Measurements from ENCODE around the gene TRAF4. TPM values are rescaled to one million over a fixed set of nuclear protein-coding genes. Genes with fewer than 3 reads are reported as not detected.

The TRAF4 gene
- total and polyA plus RNA-seq, 9 of the 15 experiments (the other 6 are each of a cell fraction or from before 2014, with no cell fraction given), result 2.4 to 147 (median 72.4) TPM

GRCh38 chr17:28711723-28712031 is 32.1 kb upstream of the TRAF4 start, which contains the start of gene PROCA1 (continued):
- no peak for TF ChIP-seq ATF4 (CRISPR knock-in tag; IDR thresholded peaks at IDR 0.05)
- TF ChIP-seq ATF1 (CRISPR knock-in tag; IDR thresholded peaks at IDR 0.05), result no peak
- peak; percentile 65 for TF ChIP-seq ATF1 (tag; IDR thresholded peaks at IDR 0.05)
- TF ChIP-seq, protein P1, sequence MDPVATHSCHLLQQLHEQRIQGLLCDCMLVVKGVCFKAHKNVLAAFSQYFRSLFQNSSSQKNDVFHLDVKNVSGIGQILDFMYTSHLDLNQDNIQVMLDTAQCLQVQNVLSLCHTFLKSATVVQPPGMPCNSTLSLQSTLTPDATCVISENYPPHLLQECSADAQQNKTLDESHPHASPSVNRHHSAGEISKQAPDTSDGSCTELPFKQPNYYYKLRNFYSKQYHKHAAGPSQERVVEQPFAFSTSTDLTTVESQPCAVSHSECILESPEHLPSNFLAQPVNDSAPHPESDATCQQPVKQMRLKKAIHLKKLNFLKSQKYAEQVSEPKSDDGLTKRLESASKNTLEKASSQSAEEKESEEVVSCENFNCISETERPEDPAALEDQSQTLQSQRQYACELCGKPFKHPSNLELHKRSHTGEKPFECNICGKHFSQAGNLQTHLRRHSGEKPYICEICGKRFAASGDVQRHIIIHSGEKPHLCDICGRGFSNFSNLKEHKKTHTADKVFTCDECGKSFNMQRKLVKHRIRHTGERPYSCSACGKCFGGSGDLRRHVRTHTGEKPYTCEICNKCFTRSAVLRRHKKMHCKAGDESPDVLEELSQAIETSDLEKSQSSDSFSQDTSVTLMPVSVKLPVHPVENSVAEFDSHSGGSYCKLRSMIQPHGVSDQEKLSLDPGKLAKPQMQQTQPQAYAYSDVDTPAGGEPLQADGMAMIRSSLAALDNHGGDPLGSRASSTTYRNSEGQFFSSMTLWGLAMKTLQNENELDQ (CRISPR knock-in tag; IDR thresholded peaks at IDR 0.05; ENCODE audit: borderline replicate concordance), result no peak
- TF ChIP-seq ZKSCAN3 (CRISPR knock-in tag; IDR thresholded peaks at IDR 0.05), result no peak
- no peak for TF ChIP-seq ZSCAN32 (CRISPR knock-in tag; IDR thresholded peaks at IDR 0.05)
- no peak for TF ChIP-seq ZNF76 (CRISPR knock-in tag; IDR thresholded peaks at IDR 0.05; ENCODE audit: borderline replicate concordance)
- no peak for TF ChIP-seq TSC22D4 (tag; IDR thresholded peaks at IDR 0.05)
- peak; percentile 68 for TF ChIP-seq L3MBTL2 (IDR thresholded peaks at IDR 0.05)
- no peak for TF ChIP-seq MYBL2 (IDR thresholded peaks at IDR 0.05; ENCODE audit: low read depth)
- TF ChIP-seq MYBL2 (CRISPR knock-in tag; IDR thresholded peaks at IDR 0.05; ENCODE audit: borderline replicate concordance), result no peak
- no peak for TF ChIP-seq DPF2 (IDR thresholded peaks at IDR 0.05)
- no peak for TF ChIP-seq ZNF696 (CRISPR knock-in tag; conservative IDR thresholded peaks at IDR 0.05)
- TF ChIP-seq, protein P2, sequence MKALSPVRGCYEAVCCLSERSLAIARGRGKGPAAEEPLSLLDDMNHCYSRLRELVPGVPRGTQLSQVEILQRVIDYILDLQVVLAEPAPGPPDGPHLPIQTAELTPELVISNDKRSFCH (CRISPR knock-in tag; IDR thresholded peaks at IDR 0.05), result no peak
- TF ChIP-seq, protein P2 (tag; IDR thresholded peaks at IDR 0.05), result no peak
- no peak for TF ChIP-seq KDM2B (CRISPR knock-in tag; IDR thresholded peaks at IDR 0.05)
- TF ChIP-seq ZNF124 (CRISPR knock-in tag; IDR thresholded peaks at IDR 0.05), result no peak
- no peak for TF ChIP-seq ZNF354B (CRISPR knock-in tag; IDR thresholded peaks at IDR 0.05)
- TF ChIP-seq, protein P3, sequence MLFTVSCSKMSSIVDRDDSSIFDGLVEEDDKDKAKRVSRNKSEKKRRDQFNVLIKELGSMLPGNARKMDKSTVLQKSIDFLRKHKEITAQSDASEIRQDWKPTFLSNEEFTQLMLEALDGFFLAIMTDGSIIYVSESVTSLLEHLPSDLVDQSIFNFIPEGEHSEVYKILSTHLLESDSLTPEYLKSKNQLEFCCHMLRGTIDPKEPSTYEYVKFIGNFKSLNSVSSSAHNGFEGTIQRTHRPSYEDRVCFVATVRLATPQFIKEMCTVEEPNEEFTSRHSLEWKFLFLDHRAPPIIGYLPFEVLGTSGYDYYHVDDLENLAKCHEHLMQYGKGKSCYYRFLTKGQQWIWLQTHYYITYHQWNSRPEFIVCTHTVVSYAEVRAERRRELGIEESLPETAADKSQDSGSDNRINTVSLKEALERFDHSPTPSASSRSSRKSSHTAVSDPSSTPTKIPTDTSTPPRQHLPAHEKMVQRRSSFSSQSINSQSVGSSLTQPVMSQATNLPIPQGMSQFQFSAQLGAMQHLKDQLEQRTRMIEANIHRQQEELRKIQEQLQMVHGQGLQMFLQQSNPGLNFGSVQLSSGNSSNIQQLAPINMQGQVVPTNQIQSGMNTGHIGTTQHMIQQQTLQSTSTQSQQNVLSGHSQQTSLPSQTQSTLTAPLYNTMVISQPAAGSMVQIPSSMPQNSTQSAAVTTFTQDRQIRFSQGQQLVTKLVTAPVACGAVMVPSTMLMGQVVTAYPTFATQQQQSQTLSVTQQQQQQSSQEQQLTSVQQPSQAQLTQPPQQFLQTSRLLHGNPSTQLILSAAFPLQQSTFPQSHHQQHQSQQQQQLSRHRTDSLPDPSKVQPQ (CRISPR knock-in tag; IDR thresholded peaks at IDR 0.05; ENCODE audit: borderline replicate concordance), result no peak
- no peak for TF ChIP-seq NCOA4 (IDR thresholded peaks at IDR 0.05; ENCODE audit: partially characterized antibody)
- TF ChIP-seq, protein P4, sequence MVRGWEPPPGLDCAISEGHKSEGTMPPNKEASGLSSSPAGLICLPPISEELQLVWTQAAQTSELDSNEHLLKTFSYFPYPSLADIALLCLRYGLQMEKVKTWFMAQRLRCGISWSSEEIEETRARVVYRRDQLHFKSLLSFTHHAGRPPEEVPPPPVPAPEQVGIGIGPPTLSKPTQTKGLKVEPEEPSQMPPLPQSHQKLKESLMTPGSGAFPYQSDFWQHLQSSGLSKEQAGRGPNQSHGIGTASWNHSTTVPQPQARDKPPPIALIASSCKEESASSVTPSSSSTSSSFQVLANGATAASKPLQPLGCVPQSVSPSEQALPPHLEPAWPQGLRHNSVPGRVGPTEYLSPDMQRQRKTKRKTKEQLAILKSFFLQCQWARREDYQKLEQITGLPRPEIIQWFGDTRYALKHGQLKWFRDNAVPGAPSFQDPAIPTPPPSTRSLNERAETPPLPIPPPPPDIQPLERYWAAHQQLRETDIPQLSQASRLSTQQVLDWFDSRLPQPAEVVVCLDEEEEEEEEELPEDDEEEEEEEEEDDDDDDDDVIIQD (CRISPR knock-in tag; IDR thresholded peaks at IDR 0.05), result no peak
- no peak for TF ChIP-seq SP1 (CRISPR knock-in tag; IDR thresholded peaks at IDR 0.05)
- peak; percentile 59; the same call in 1 of the 2 replicates for TF ChIP-seq PHF21A (IDR thresholded peaks at IDR 0.05; ENCODE audit: borderline replicate concordance, low read depth)
- no peak for TF ChIP-seq XRCC4 (IDR thresholded peaks at IDR 0.05; ENCODE audit: extremely low read depth, insufficient read depth, insufficient read length)

All from K562 (cell line).